Neuronal stem cell (in vitro differentiated cells): ENCODE measurements around the gene POU2F3.

ENCODE experiments used
- small RNA-seq: library from polyadenylated mRNA; stranded (forward); fragments of <200 nt; extraction: miRNeasy Mini kit (QIAGEN cat#:217004); gene quantifications from one replicate; pipeline ENCODE3, GENCODE V24; 2013; ENCODE audit not compliant: insufficient read depth

POU2F3 gene

Small RNA genes within 50 kb of the gene (small RNA-seq; reads per million reads assigned to genes)
- 226 reads per million, percentile 97 among the genes with 10 or more reads in this experiment for gene RF00100
